H1 (cell line): ENCODE results near the gene ZSCAN10. TPM values are rescaled to one million over a fixed set of nuclear protein-coding genes. Genes with fewer than 3 reads are reported as not detected.

Source experiments
- BACH1 ChIP-seq: IDR thresholded peaks from 2 replicates; pipeline ENCODE4 v1.6.1; 2012; ENCODE audit warnings: low read length, improper control_type of control experiment
- BCL11A ChIP-seq, 2 experiments: IDR thresholded peaks; one replicate each; pipeline ENCODE4 v1.6.1; 2011; ENCODE audit warnings: low read depth in 2 of 2, low read length in 2 of 2, mild to moderate bottlenecking in 2 of 2
- CBX5 ChIP-seq: fragments of 300-800, 300-1000 bp; sonication (generic); IDR thresholded peaks from 2 replicates; pipeline ENCODE4 v1.7.1; 2016; ENCODE audit warnings: antibody characterized with exemption, low read length, low read depth
- CHD1 ChIP-seq: IDR thresholded peaks from 2 replicates; pipeline ENCODE4 v1.6.1; 2012; ENCODE audit warnings: low read depth, low read length, improper control_type of control experiment
- CTBP2 ChIP-seq: IDR thresholded peaks from 2 replicates; pipeline ENCODE4 v1.7.0; 2011; ENCODE audit warnings: borderline replicate concordance, mild to moderate bottlenecking, moderate library complexity, mixed read lengths, low read length; ENCODE audit not compliant: insufficient read depth, insufficient read length
- CTCF ChIP-seq, 3 experiments: IDR thresholded peaks; 1 replicate in 2 of 3; 2 replicates in 1 of 3; pipeline versions ENCODE4 v1.5.1 to v1.6.1; 2011; ENCODE audit warnings: low read length in 3 of 3, mild to moderate bottlenecking in 3 of 3, inconsistent platforms in 2 of 3, low read depth in 1 of 3, moderate library complexity in 1 of 3; ENCODE audit not compliant: insufficient read depth in 1 of 3; ENCODE audit errors: control extremely low read depth in 1 of 3
- EGR1 ChIP-seq: IDR thresholded peaks from 2 replicates; pipeline ENCODE4 v1.6.1; 2011; ENCODE audit warnings: low read depth, low read length, borderline replicate concordance
- EP300 ChIP-seq, 2 experiments: IDR thresholded peaks; 1 replicate in 1 of 2; 2 replicates in 1 of 2; pipeline ENCODE4 v1.6.1; 2011 to 2012; ENCODE audit warnings: low read depth in 2 of 2, low read length in 2 of 2, mild to moderate bottlenecking in 2 of 2, borderline replicate concordance in 1 of 2, inconsistent platforms in 1 of 2, moderate library complexity in 1 of 2
- FOSL1 ChIP-seq: IDR thresholded peaks from 2 replicates; pipeline ENCODE4 v1.6.1; 2011; ENCODE audit warnings: mild to moderate bottlenecking, low read depth, low read length, moderate library complexity; ENCODE audit not compliant: insufficient read depth
- HDAC2 ChIP-seq, 2 experiments: fragments of 300-600 bp in 1 of 2; sonication (generic) in 1 of 2; IDR thresholded peaks; 2 replicates each; pipeline ENCODE4 v1.6.1; 2011 to 2012; ENCODE audit warnings: low read depth in 2 of 2, low read length in 2 of 2, mild to moderate bottlenecking in 2 of 2, moderate library complexity in 2 of 2, borderline replicate concordance in 1 of 2, inconsistent platforms in 1 of 2
- NANOG ChIP-seq: IDR thresholded peaks from 2 replicates; pipeline ENCODE4 v1.6.1; 2011; ENCODE audit warnings: low read length, low read depth, mild to moderate bottlenecking, inconsistent platforms; ENCODE audit not compliant: insufficient read depth, poor library complexity, severe bottlenecking
- NRF1 ChIP-seq: IDR thresholded peaks from 2 replicates; pipeline ENCODE4 v1.6.1; 2011; ENCODE audit warnings: mild to moderate bottlenecking, low read depth, low read length, improper control_type of control experiment
- POLR2AphosphoS5 ChIP-seq: IDR thresholded peaks from 2 replicates; pipeline ENCODE4 v1.6.1; 2011; ENCODE audit warnings: low read depth, low read length
- RAD21 ChIP-seq, 2 experiments: IDR thresholded peaks in 1 of 2; conservative IDR thresholded peaks in 1 of 2; 2 replicates each; pipeline ENCODE4 v1.6.1; 2011; ENCODE audit warnings: low read depth in 2 of 2, low read length in 2 of 2, improper control_type of control experiment in 1 of 2, inconsistent platforms in 1 of 2, mild to moderate bottlenecking in 1 of 2, moderate library complexity in 1 of 2
- RBBP5 ChIP-seq: IDR thresholded peaks from 2 replicates; pipeline ENCODE4 v1.7.1; 2012; ENCODE audit warnings: low read depth, mild to moderate bottlenecking, inconsistent platforms, low read length, moderate library complexity, borderline replicate concordance
- RNF2 ChIP-seq: fragments of 200-900, 300-1000 bp; sonication (generic); IDR thresholded peaks from 2 replicates; pipeline ENCODE4 v1.7.1; 2016; ENCODE audit warnings: borderline replicate concordance, low read depth, mild to moderate bottlenecking, antibody characterized with exemption, low read length; ENCODE audit not compliant: poor library complexity, severe bottlenecking; ENCODE audit errors: missing control alignments
- TBP ChIP-seq: IDR thresholded peaks from 2 replicates; pipeline ENCODE4 v1.6.1; 2011; ENCODE audit warnings: low read depth, low read length, improper control_type of control experiment
- USF2 ChIP-seq: IDR thresholded peaks from 2 replicates; pipeline ENCODE4 v1.6.1; 2011; ENCODE audit warnings: low read length, improper control_type of control experiment
- polyA plus RNA-seq, 7 experiments: library from polyadenylated mRNA; depleted of rRNA in 3 of 7; stranded (reverse) in 5 of 7; unstranded in 2 of 7; fragments of >200 nt in 5 of 7; fragments of 200-250 nt in 2 of 7; gene quantifications; 1 replicate in 5 of 7; 2 replicates in 1 of 7; 4 replicates in 1 of 7; pipeline versions ENCODE4 v1.2.1 to v1.2.3, GENCODE V29; 2011 to 2013; ENCODE audit warnings: missing spikeins in 2 of 7, mixed read lengths in 2 of 7
- total RNA-seq: library from RNA; stranded (reverse); fragmentation: NEBNext Ultra II Directional; extraction: Animal tissue kit (Norgen Biotek cat#: 25700); gene quantifications from 2 replicates; pipeline ENCODE4 v1.2.1, GENCODE V29; 2021

The ZSCAN10 gene
- total and polyA plus RNA-seq, 2 of the 8 experiments (the other 6 are each of a cell fraction or from before 2014, with no cell fraction given): 209 to 314 TPM

GRCh38 chr16:3045758-3046640 lies 53.1 kb downstream of the ZSCAN10 start, which contains the start of gene MMP25 (continued):
- TF ChIP-seq NRF1: no peak
- TF ChIP-seq BACH1: peak; percentile 0; the same call in 1 of the 2 replicates
- TF ChIP-seq RBBP5: no peak
- TF ChIP-seq EP300 (IDR thresholded peaks at IDR 0.05; ENCODE audit: borderline replicate concordance in 1 of 2, low read depth in 2 of 2, low read length in 2 of 2): no peak
- TF ChIP-seq CTCF (IDR thresholded peaks at IDR 0.05; ENCODE audit: control extremely low read depth in 1 of 3, insufficient read depth in 1 of 3, low read depth in 1 of 3, low read length in 3 of 3): no peak
- TF ChIP-seq USF2: no peak; the same call in 1 of the 2 replicates
- TF ChIP-seq EGR1: no peak
- no peak for TF ChIP-seq RNF2
- peak; percentile 18; the same call in 1 of the 2 replicates for TF ChIP-seq TBP
- no peak for TF ChIP-seq CHD1
- TF ChIP-seq BCL11A (IDR thresholded peaks at IDR 0.05; ENCODE audit: low read depth in 2 of 2, low read length in 2 of 2): no peak
- no peak for TF ChIP-seq CBX5
- no peak for TF ChIP-seq CTBP2
- TF ChIP-seq RAD21 (IDR thresholded peaks at IDR 0.05 in 1 of 2, conservative IDR thresholded peaks at IDR 0.05 in 1 of 2; ENCODE audit: low read depth in 2 of 2, low read length in 2 of 2): no peak
- TF ChIP-seq HDAC2 (IDR thresholded peaks at IDR 0.05; ENCODE audit: borderline replicate concordance in 1 of 2, low read depth in 2 of 2, low read length in 2 of 2): no peak
- TF ChIP-seq NANOG: no peak
- no peak for TF ChIP-seq POLR2AphosphoS5
- TF ChIP-seq FOSL1: no peak
